HT1080 (cell line): ENCODE results near the gene FAM186B. TPM values are rescaled to one million over a fixed set of nuclear protein-coding genes. Genes with fewer than 3 reads are reported as not detected.
"Not testable (repeated sequence)": the region's sequence is repeated elsewhere in the genome, so short reads cannot be mapped to it uniquely, and the experiment has no call there.

Experiments used
- DNase-seq: peaks from one replicate; pipeline ENCODE4 v3.0.0-alpha.2; 2015; ENCODE audit warnings: low read depth
- polyA plus RNA-seq, 2 experiments: library from polyadenylated mRNA; depleted of rRNA; stranded (reverse); fragments of >200 nt; gene quantifications; 2 replicates each; pipeline ENCODE4 v1.2.3, GENCODE V29; 2015
- total RNA-seq: library from RNA; depleted of rRNA; stranded (reverse); fragments of >200 nt; shearing (Covaris generic); gene quantifications from 2 replicates; pipeline ENCODE4 v1.2.3, GENCODE V29; 2014; rRNA removed

Gene FAM186B
- total RNA-seq: 0.17 and 0.64 TPM in 2 replicates
- 0.18 and 0.38 TPM in 2 replicates for polyA plus RNA-seq (2015; cell fraction: cytosol; rRNA removed)
- polyA plus RNA-seq (2015; cell fraction: nucleus; rRNA removed): 0.13 and 0.43 TPM in 2 replicates

DNA sequence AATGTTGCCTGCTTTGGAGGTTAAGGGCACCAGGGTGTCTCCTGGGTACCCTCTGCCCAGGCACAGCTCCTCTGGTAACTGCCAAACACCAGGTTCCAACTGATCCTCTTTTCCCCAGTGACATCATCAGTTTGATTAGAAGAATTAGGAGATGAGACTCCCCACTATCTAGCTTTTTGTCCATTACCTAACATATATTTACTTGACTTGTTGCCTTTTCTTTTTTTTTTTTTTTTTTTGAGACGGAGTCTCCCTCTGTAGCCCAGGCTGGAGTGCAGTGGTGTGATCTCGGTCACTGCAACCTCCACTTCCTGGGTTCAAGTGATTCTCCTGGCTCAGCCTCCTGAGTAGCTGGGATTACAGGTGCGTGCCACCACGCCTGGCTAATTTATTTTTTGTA, at the start of gene FAM186B:
TSS of gene FAM186B (minus strand) at position 101 of the 400 bp plus-strand sequence. CDS start 162 bp downstream, outside the sequence.
- DNase-seq: not testable (repeated sequence)

- DNase-seq: no peak
These were observed 49.3 kb upstream of the FAM186B start for GRCh38 chr12:49654715-49655114.

- no peak for DNase-seq
These were observed 47.6 kb upstream of the FAM186B start for GRCh38 chr12:49652921-49653520.

DNA sequence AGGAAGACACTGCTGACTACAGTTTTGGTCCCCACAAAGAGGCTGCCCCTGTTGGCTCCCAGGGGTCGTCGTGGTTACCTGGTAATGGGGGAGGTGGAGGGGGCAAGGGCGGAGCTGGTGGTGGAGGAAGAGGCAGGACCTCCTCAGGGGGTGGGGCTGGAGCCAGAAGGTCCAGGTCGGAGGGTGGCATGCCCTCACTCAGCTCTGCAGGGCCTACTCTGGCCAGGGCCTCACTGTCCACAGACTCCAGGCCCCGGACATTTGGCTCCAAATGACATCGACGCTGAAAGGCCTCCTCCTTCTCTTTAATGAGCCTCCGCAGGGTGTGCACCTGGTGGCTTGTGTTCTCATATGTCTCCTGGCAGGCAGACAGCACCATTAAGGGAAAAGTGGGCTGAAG, 46.4 kb upstream of the FAM186B start:
- no peak for DNase-seq

GRCh38 chr12:49649892-49650291, 44.5 kb upstream of the FAM186B start:
- no peak for DNase-seq

GRCh38 chr12:49649445-49649844, 44.0 kb upstream of the FAM186B start:
- DNase-seq: no peak

DNA sequence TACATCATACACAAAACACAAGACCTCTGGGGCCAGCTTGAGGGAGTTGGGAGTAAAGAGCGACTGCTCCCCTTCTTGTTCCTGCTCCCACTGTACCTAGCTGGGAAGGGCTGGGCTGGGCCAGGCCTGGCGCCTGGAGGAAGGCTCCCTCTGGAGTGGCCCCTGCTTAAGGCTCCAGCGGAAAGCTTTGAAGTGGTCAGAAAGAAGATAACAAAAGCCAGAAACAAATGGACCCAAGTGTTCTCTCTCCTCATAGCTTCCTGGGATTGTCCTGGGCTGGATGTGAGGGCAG, 43.2 kb upstream of the FAM186B start:
- no peak for DNase-seq

- no peak for DNase-seq
These were observed 42.6 kb upstream of the FAM186B start for GRCh38 chr12:49647827-49648711.

DNA sequence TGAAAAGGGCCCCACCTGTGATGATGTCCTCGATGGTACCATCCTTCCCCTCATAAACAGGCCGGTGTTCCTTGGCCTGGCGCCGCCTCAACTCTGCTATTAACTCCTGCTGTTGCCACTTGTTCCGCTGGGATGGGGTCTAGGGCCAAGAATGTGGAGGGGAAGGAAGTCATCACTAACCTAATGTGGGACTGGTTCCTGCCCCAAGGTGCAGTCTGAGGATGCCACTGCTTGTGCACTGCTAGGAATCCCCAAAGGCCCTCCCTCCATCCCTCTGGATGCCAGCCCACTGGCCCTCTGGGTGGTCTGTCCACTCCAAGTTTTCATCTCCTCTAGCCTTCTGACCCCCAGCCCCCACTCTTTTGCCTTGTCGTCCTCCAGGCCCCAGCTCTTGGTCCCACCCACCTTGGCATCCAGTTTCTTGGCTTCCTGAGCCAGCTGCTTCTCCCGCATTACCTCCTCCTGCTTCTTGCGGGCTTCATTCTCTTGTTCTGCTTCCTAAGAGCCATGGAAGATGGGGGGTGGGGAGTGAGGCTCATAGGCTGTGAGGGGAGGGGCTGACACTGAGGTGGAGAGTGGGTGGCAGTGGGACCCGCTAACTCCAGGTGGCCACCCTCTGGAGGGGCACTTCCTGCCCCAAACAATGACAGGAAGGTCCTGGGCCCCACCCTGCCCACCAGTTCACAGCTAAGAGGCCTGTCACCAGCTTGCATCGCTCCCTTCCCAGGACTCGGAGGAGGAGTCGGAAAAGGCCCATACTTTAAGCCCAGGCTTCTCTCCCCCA, 41.6 kb upstream of the FAM186B start:
- DNase-seq: no peak

DNA sequence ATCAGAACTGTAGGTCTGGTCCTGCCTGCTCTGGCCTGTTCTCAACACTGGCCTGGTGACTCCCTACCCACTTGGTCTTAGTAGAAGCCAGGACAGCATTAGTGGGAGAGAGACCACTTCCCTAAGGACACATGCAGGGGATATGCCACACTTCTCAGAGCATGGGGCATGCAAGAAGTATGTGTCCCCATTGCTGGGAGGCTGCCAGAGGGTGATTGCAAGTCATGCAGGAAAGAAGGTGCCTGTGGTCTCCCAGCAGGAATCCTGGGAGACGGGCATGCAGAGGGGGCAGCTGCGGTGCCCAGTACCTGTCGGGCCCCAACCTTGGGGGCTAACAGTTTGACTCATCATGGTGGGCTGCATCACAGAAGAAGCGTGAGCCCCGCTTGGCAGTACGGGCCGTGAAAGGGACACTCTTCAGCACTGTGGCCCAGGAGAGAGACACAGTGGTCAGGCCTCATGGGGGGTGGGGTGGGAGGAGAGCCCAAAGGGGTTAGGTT, 40.9 kb upstream of the FAM186B start:
- no peak for DNase-seq

DNA sequence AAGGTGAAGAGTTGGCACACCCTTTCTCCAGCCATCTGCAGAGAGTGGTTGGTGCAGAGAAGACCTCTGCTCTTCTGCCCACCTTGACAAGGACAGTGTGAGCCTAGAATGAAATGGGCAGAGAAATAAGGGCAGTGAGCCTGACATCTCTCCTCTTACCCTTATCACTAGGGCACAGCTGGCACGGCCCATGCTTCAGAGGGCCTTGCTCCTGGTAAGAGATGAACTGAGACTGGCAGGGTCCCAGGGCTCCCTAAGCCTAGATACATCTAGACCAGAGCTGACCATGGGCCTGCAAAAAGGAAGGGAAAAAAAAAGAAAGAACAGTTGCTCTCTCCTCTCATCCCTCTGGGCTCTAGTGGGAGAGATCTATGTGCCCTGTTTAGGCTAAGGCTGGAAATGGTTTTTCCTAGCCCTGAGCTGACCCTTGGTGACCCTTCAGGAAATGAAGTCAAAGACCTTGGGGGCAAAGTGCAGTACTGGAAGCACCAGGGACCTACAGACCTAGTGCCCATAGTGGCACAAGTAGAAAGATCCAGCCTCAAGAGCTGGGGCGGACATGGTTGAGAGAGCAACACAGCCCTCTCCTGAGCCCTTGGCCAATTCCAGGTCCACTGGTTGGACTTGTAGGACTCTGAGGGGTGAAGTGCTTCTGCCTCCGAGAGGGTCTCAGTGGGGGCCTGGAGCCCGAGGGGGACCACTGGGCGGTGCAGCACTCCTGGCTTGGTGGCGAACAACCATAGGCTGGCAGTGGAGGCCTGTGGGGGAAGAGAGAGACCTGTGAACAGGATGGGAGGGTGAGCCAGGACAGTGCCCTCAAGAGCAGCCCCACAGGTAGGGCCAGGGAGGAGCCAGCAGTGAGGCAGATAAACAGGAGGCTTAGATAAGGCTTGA, 40.0 kb upstream of the FAM186B start:
- DNase-seq: no peak

DNA sequence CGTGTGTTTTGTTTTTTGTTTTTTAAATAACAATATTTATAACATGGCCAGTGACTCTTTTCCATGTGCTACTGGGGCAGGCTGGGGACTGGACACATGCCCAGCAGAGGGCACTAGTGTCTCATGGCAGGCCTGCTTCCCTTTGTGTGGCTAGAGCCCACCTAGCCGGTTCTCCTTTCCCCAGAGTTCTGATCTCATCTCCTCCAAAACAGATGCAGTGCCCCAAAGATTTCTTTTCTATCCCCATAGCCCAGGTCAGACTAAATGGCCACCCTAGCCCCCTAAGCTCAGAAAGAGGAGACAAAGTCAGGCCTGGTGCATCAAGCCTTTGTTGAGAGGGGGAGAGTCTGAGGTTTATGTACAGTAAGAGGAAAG, 39.2 kb upstream of the FAM186B start:
- DNase-seq: peak; percentile 62

DNA sequence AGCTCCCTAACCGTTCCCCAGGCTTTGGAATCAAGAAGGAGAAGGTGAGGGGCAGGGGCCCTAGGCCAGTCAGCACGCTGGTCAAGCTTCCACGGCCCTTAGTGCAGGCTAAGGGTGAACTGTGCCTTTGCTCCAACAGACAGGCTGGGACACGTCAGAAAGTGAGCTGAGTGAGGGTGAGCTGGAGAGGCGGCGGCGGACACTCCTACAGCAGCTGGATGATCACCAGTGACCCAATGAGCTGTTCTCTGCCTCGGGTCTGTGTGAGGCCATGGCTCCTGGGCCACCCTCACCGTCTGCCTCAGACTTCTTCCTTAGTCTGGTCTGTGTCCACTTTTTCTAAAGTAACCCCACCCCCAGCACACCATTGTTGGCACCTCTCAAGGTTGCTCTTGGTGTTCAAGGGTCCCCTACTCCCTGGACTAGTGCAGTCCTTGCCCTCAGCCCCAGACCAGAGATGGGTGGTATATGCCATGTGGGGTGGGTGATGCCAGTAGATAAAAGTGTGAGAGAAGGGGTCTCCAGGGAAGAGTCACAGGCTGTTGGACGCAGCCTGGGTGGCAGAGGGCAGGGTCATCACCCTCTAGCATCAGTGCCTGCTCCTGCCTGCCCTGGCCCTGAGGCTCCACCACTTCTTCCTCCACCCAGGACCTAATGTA, 38.7 kb upstream of the FAM186B start:
- DNase-seq: no peak

GRCh38 chr12:49643135-49643534, 37.7 kb upstream of the FAM186B start:
- no peak for DNase-seq

- DNase-seq: no peak
These were observed 36.9 kb upstream of the FAM186B start for GRCh38 chr12:49642370-49642802.

DNA sequence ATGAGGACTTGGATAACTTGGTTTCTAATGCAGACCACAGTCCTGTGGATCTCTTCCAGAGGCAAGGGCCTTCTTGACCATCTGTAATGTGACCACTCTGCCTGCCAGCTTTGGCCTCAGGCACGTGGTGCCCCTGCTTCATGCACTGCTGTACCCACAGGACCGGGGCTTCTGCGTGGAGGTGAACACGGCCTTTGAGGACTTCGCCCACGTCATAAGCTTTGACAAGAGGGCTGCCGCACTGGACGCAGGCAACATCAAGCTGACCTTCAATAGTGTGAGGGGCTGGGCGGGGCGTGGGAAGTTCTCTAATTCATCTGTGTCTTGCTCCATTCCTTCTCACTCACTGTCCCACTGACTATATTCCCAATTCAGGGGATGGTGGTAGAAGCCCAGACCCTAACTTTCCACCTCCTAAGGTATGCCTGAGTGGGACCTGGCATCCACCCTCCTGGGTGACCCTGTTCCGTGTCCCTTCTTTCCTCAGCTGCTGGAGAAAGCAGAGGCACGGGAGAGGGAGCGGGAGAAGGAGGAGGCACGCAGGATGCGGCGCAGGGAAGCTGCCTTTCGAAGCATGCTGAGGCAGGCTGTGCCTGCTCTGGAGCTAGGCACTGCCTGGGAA, 36.4 kb upstream of the FAM186B start:
- no peak for DNase-seq

- peak; percentile 63 for DNase-seq
These were observed 31.7 kb upstream of the FAM186B start for GRCh38 chr12:49636979-49637755.

GRCh38 chr12:49636574-49636973, 31.1 kb upstream of the FAM186B start:
- DNase-seq: no peak

GRCh38 chr12:49635656-49636055, 30.2 kb upstream of the FAM186B start:
- no peak for DNase-seq
